ENCODE measurements around the gene MAML2.
"Not testable (repeated sequence)": the region's sequence is repeated elsewhere in the genome, so short reads cannot be mapped to it uniquely, and the experiment has no call there.

MAML2 gene

DNA sequence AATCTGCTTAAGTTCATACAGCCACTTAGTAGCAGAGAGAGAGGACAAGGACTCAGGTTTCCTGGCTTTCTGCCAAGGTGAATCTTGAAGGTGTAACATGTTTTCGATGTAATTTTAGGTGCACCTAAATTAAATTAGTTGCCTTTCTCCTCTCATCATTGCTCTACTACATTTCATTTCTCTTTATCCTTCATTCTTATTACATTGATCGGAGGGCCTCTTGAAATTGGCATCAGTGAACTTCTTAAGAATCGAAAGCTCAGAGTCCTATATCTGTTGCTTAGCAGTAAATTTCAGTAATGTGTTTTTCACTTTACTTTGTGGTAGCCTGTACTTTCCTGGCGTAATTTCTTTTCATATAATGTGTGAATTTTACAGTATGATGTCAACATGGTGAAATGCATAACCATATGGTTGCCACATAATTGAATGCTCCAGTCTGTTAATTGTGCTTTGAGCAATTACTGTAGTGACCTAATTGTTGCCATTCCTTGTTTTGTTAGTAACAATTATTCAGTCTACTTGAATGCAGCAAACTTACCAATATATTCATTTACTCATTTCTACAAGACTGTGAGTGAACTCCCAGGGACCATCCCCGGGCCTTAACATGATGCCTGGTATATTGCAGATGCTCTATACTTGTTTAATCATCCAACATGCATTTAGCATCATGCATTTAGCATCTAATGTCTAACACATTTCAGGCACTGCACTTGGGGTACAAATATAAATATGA is 138.1 kb downstream of the MAML2 start:
- peak; percentile 91 for DNase-seq

DNA sequence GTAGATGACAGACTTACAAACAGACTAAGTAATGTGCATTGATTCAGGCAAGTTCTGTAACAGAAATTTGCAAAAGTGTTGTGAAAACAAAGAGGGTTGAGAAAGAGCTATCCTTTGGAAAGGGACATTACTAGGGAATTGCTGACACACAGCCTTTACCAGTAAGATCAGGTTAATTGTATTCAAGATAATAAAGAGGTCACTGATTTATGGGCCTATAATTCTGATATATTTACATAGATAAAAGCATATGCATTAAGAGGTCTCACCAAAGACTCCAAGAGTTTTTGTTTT is 138.7 kb downstream of the MAML2 start:
- DNase-seq: no peak

DNA sequence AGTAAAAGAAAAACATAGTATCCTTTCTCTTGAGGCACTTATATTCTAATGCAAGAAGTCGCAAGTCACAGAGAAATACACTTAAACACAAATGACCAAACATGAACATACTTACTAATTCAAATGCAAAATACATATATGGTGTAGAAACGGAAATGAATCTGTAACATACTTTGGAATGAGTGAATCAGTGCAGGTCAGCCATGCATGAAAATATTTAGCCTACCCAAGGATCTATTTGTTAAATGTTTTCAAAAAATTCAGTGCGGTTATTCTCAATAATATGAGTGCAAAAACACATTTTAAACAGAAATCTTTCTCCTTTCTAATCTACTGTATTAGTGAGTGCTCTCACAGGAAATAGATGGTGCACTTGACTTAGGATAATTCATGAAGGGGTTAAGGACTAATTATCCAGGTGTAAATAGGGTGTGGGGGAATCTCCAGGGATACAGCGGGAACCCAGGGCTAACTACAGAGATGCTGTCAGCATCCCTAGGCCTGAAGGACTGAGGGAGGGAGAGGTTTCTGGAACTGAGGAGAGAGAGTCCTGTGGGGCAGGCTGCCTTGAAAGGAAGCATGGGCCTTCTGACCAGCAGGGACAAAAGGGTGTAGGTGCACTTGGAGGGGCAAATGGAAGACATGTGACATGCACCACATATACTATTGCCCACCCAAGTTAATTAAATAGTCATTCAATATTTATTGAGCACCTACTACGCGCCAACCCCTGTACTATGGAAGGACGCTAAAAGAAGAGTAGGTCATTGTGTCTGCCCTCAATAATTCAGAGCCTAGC is 139.2 kb downstream of the MAML2 start:
- peak; percentile 87 for DNase-seq

DNA sequence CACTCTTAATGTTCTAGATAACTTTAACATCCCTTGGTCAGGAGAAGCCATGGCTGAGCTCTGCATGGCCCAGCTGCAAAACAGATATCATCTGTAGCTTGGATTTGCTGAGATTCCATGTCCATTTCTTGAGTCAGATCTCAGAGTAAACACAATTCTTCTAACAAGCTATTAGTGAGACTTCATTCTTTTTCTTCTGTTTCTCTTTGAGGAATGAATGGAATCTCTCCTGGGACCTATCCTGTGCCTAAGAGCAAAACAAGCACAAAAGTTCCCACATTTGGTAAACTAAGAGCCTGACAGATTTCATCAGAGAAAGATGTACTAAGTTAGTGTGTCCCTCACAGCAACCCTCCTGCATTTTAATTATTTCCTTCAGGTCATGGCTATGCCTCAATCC is 142.8 kb downstream of the MAML2 start:
- DNase-seq: no peak

DNA sequence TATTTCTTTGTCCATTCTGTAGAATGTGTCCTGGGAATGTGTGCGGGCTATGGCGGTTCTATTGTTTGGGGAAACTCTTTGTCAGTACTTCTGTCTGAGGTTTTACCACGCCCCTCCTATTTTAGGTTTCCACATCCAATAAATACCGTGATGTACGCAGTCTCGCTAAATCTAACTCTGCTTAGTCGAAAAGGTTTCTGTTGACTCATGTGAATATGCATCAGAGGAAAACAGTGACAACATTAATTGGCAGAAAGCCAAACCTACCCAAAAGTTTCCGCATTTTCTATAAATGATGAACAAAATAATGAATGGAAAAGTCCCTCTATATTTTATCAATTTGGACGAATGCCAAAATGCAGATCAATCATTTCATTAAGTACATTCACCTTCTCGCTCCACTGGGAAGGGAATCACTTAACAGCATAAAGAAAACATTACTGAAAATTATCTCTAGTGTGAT is 143.4 kb downstream of the MAML2 start:
- no peak for DNase-seq

DNA sequence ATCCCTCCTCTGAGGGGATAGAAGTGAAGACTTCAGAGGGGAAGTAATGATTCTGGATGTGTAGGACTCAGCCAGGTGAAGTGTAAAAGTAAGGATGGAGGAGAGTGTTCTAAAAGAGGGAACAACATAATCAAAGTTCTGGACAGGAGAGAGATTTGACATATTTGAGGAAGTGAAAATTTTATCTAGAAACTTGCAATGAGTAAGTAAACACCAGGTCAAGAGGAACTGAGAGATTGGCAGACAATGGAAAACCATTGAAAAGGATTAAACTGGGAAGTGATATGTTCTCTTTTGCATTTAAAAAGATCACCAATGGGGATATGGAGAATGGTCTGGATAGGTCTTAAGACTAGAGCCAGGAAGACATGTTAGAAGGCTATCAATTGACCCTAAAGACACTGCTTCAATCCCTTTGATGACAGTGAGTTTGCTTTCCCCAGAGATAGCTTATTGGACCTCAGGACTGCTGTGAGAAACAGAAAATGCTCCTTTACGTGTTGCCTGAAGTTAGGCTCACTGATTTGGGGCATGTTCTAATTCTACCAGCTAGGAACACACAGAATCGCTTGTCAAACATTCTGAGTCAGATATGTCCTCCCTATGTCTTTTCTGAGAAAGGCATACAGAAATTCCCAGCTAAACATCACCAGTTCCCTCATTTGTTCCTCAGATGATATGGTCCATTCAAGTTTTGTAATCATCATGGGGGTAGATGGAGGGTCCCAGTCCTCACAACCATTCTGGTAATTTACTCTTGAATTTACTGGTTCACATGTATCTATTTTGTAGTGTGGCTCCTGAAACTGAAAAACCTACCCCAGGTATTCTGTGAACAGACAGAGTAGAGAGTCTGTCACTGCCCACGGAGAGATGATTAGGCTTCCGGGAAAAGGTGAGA is 144.9 kb downstream of the MAML2 start:
- DNase-seq: no peak

DNA sequence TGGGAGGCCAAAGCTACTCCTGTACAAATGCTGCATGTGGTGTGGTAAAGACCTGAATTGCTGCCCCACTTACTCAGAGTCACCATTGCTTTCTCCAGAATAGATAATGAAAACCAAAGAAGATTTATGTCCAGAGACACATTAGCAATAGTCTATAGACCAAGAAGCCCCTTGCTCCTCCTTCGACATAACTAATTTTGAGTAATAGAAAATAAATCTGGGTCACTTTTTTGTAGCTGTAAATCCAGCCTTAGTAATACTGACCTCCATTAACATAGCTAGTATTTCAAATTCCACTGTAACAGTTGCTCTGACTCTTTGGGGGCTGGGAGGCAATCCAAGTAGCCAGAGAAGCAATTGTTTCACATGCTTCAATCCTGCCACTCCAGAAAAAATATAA is 145.9 kb downstream of the MAML2 start:
- no peak for DNase-seq

DNA sequence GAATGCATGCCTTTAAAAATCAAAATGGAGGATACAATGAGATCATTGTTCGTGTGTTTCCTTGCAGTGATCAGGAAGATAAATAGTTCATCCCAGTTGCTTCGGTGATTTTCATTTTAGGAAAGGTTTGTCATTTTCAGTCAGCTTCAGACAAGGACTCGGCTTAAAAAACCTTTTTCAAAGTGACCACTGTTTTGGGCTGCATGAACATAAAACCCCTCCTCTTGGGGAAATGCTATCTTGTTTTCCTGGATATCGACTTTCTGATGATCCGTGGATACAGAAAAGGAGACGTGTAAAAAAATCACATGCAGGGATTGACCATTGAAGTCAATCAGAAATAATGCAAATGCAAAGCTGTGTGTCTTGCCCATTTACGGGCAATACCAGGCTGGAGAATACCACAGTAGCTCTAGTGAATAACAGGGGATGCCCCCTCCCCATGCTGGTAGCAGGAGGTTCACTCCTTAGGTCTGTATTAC is 146.8 kb downstream of the MAML2 start:
- DNase-seq: no peak

DNA sequence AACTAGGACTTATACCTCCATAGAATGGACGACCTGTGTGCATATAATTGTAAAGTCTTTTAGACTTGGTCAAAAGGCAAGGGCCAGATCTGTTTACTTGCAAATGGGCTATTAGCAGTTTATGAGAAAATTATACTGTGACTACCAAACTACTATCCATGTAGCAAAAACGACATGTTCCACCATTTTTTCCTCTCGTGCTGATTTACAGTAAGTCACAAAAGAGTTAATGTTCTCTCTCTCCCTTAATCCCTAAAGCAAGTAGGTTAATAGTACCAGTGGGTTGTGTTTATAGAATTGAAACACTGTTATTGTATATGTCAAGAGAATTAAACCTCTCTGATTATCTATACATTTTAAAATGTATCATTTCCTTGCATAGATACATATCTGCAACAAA is 147.3 kb downstream of the MAML2 start:
- no peak for DNase-seq

DNA sequence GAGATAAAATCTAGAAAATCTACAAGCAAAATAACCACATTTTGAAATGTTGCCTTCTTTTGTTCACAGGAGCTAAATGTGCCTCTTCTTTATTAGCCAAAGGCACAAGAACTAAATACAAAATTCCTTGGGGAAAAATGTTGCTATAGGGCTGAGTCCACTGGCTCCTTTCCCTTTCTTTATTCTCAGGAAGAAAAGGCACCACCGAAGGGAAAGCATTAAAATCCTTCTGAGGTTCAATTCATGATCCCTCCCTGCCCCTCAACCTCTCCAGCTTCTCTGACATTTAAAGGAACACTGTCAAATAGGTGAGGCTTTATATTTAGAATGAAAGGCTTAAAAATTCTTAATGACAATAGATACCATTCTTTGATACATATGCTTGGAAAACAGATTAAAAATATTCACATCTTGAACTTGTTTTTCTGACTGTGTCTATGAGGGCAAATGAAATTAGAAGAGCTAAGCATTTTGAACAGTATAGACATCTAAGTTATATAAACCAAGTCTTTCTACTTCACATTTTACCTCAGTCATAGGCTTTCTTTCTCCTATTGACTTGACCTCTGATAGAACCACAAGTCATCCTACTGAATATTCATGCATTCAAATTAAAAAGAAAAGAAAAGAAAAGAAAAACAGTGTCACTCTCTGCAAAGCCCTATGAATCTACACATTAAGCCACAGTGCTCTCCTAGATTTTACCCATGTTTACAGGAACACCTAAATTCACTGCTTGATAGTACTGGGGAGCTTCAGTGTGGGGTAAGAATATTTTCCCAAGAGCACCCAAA is 148.2 kb downstream of the MAML2 start:
- DNase-seq: peak; percentile 61

DNA sequence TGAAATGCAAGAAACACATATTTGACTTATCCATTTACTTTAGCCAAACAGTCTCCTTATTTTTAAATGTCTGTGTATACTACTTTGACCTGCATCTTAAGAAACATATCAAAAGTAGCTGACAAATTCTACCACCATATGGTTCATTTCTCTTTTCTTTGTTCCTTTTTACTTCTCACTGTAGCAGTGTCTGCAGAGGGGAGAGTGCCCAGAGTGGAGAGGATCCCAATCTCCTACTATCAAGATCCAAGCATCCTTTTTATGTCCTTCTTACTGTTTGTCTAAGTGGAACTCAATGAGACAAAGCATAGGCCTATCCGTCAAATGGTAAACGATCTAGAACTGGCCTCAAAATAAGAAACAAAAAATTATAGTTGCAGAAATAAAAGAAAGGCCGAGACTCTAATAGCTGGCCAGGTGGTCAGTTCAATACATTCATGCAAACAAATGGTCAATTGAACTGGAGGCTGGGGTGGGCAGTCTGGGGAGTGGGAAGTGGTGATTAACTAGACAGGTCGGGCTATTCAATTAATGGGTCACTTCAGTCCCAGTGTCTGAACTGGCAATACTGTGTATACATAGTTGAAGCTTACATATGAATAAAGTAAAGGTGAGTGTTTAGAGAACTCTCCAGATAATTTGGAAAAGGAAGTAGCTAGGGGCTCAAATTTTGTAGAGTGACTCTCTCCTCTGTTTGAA is 149.1 kb downstream of the MAML2 start:
- DNase-seq: peak; percentile 92

DNA sequence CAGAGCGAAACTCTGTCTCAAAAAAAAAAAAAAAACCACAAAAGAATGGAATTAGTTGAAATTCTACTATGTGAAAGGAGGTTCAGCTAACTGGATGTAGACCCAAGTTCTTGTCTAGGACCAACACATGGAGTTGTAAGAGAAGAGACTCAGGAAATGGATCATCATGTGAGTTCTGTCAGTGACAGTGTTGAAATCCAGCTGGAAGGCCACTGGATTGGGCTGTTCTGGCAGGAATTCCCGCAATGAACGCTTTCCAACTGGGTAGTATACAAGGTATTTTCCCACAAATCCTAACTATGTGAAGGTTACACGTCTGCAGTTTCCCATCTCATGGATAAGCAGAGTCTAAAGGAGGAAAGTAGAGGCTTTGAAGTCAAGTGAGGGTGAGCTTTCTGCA is 151.2 kb downstream of the MAML2 start:
- DNase-seq: no peak

DNA sequence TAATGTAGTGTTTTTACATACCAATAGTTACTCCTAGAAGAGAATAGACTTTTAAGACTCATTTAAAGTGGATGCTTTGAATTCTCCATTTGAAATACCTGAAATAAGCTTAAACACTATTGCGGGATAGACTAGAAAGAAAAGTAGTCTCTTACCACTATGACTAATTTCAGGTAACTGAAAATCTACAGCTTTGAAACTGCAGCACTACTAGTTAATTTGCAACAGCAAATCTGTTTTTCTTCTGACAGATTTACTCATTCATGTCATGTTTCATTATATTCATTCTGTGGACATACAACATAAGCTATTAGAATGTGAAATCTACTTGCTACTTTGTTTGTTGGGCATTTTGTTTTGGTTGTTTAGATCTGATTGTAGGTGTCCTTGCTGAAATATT is 153.6 kb downstream of the MAML2 start:
- no peak for DNase-seq

DNA sequence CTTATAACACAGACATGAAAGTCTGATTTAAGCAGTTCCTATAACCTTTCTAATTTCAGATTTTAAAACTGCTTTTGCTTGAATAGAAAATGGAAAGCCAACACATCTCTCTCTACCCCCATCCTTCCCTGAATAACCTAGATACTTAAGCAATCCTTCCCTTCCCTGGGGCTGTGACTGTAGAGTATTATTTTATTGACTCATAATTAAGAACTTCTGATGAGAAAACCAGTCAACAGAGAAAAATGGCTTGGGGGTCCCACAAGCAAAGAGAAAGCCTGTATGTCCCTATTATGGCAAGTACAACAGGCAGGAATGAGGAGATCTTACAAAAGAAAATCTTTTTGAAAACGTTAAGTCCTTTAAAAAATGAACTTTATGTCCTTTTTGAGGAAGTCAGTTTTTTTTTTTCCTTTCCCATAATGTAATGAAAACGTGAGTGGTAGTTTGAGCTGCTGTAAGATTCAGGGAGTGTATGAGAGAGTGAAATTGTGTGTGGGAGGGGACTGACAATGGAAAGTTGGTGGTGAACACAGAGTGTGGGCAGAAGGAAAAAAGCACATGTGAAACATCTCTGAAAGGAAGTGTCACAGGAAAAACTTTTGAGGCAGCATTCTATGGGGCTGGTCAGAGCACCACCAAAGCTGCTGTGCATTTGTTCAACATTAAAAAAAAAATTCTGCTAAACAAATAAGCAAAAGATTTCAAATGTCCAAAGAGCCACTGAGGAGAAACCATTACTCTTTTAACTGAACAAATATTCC is 154.6 kb downstream of the MAML2 start:
- peak; percentile 11 for DNase-seq

DNA sequence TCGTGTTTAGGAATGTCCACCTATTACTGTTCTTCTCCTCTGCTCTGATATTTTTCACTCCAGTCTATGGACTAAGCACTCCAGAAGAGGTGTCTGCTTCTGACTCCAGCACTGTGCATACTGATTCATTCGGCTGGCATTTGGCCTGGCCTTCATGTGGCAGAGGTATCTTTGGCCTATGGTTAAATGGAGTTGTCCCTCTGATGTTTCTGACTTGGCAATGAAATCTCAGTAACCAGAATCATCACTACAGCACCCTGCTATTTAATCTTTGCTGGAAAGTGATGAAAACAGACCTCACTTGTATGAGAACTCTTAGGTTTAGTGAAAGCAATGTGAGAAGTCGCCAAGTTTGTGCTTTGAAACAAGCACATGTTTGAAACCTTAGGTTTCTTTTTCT is 155.2 kb downstream of the MAML2 start:
- no peak for DNase-seq

DNA sequence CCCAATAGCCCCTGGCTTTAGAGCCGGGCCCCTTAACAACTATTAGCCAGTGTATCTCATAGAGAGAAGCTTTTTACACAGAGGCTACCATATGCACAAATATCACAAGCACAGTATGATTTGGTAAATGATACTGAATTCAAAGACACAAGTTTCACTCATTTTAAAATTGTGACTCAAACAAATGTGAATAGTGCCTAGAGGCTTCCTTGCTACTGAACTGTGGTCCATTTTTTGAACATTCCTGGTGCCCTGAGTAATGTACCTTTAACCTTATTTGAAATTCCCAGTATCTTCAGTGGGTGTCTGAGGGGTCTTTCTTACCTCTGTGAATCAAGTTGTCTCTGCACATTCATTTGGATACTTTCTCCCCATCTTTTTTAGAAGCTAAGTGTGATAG is 156.2 kb downstream of the MAML2 start:
- DNase-seq: no peak

DNA sequence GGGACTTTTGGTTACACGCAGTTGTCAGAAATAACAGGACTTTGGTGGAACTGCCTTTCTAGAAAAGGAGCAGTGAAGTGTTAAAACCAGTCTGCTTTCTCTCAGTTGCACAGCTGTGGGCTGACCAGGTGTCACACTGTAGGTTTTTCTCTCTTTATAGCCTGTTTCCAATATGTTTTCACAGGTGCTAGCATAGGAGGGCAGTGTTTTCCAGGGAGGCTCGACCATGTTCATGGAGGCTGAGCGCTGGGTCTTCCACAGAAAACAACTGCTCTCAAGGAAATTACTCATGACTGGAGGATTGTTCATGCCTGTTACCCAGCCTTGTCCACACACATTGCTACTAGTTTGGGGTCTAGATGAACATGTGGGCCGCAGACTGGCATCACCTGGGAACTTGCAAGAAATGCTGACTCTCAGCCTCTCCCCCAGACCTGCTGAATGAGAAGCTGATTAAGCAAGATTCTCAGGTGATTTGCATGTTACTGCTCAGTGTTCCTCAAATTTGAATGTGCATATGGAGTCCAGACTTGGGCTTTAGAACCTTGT is 157.7 kb downstream of the MAML2 start:
- DNase-seq: no peak

DNA sequence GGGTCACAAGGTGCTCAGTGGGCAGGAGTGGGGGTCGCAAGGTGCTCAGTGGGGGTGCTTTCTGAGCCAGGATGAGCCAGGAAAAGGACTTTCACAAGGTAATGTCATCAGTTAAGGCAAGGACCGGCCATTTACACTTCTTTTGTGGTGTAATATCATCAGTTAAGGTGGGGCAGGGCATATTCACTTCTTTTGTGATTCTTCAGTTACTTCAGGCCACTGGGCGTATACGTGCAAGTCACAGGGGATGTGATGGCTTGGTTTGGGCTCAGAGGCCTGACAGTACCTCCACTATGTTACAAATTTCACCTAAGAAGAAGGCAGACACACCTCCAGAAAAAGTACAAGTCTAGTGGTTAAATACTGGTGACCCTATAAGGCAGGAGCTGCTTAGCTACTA is 162.1 kb downstream of the MAML2 start:
- not testable (repeated sequence) for DNase-seq

DNA sequence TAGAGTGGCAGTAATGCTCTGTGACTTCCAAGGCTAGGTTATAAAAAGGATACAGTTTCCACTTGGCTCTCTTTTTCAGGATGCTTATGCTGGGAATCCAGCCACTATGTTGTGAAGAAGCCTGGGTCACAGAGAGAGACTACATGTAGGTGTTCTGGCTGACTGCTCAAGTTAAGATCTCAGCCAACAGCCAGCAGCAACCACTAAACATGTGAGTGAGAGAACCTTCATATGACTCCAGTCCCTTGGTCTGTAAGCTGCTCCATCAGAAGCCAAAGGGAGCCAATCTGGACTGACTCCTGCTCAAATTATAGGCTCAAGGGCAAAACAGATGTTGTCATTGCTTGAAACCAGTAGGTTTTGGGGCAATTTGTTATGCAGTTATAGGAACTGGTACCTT is 162.7 kb downstream of the MAML2 start:
- peak; percentile 28 for DNase-seq

DNA sequence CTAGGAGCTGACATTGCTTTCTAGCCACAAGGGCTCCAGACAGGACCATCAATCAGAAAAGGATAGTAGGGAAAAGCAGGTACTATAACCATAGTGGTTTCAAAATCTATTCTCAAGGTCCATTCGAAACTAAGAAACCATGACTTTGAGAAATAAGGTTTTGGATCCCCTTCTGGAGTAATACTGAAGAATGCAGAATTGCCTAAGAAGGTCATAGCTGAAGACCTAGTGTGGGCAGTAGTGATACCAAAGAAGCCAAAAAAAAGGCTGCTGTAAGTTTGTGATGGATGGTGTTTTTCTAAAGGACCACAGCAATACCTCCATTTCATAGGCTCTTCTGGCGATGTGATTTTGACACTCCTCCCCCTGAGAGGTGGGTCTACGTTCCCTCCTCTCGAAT is 163.1 kb downstream of the MAML2 start:
- DNase-seq: no peak

DNA sequence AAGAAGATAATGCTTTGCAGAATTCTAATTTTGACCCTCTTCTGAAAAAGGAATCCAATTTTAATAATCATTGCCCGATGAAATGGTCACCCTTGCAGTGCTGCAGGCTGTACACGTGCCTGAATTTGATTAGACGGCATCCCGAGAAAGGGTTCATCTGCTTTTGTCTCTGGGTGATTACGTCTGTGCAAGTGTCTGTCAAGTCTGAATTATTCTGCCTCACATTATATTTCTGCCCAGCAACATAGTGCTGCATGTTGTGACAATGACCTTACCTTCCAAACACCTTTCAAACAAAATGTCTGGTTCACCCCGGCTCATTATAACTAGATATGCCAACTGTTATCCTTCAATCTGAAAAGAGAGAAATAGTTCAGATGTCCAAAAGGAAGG is 164.1 kb downstream of the MAML2 start:
- DNase-seq: no peak

Data from NCI-H69 (cell line).